Measurements from ENCODE around the gene RNU6-1. TPM values are rescaled to one million over a fixed set of nuclear protein-coding genes. Genes with fewer than 3 reads are reported as not detected.

RNU6-1 gene
- total and polyA plus RNA-seq, 2 experiments from 2014 or later: not detected

DNA sequence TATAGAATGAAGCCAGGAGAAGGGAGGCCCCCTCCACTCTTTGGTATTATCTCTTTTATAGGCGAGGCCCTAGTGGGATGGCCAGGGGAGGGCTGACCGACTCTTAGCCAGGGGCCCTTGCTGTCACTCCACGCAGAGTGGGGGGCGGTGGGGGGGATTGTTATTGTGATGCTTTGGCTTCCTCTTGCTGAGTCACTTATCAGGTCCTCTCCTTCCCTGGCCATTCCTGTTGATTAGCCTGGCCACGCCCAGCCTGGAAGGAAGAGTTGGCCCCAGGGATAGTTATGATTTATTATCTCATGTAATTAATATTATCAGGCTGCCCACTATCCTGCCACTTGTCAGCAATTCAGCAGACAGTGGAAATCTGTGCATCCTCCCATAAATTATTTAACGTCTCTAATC lies 40.0 kb downstream of the RNU6-1 start (continued):
- no peak for TF ChIP-seq NANOG (IDR thresholded peaks at IDR 0.05; ENCODE audit: borderline replicate concordance)
- TF ChIP-seq, protein P1, sequence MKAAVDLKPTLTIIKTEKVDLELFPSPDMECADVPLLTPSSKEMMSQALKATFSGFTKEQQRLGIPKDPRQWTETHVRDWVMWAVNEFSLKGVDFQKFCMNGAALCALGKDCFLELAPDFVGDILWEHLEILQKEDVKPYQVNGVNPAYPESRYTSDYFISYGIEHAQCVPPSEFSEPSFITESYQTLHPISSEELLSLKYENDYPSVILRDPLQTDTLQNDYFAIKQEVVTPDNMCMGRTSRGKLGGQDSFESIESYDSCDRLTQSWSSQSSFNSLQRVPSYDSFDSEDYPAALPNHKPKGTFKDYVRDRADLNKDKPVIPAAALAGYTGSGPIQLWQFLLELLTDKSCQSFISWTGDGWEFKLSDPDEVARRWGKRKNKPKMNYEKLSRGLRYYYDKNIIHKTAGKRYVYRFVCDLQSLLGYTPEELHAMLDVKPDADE (IDR thresholded peaks at IDR 0.05): no peak
- no peak for TF ChIP-seq EZH2 (IDR thresholded peaks at IDR 0.05; ENCODE audit: low read depth, unreplicated experiment)
- no peak for TF ChIP-seq POLR2AphosphoS5 (IDR thresholded peaks at IDR 0.05; ENCODE audit: low read depth)
- TF ChIP-seq CTCF (conservative IDR thresholded peaks at IDR 0.05; ENCODE audit: low read depth in 2 of 2): no peak
- TF ChIP-seq ZNF331 (CRISPR knock-in tag; IDR thresholded peaks at IDR 0.05; ENCODE audit: low read depth): no peak
- no peak for TF ChIP-seq ZNF114 (CRISPR knock-in tag; IDR thresholded peaks at IDR 0.05)

GRCh38 chr15:67796196-67797127 lies 43.4 kb downstream of the RNU6-1 start:
- H3K27ac Mint-ChIP-seq: no peak overlapping the region
- H3K9me2 ChIP-seq (ENCODE audit: insufficient read depth): 0 out of 2 replicates have a peak, but pooled peaks cover 2% of the 10 kb centered on the region
- H4K20me1 ChIP-seq (replicated peaks; ENCODE audit: insufficient read depth): no peaks in the 10 kb centered on the region; the same call in 1 of the 2 replicates
- H3K4me3 Mint-ChIP-seq: no peak overlapping the region
- H3K27ac ChIP-seq (ENCODE audit: low read depth): 0 out of 2 replicates have a peak overlapping the region, but pooled peaks have one; percentile 8
- peaks cover 27% of the 10 kb centered on the region for H3K4me1 Mint-ChIP-seq
- H3K79me2 ChIP-seq (replicated peaks; ENCODE audit: insufficient read depth): no peaks in the 10 kb centered on the region
- no peaks in the 10 kb centered on the region for H3F3A ChIP-seq (replicated peaks; ENCODE audit: low read depth)
- H3K4me2 ChIP-seq: no peak overlapping the region
- peaks cover 7% of the 10 kb centered on the region; the same call in 2 of the 3 replicates for H3K9me3 Mint-ChIP-seq
- DNase-seq (ENCODE audit: low spot score): no peak
- no peak overlapping the region for H2AFZ ChIP-seq
- no peak for ATAC-seq
- peaks cover 19% of the 10 kb centered on the region for H3K4me1 ChIP-seq (ENCODE audit: insufficient read depth)
- peaks cover 9% of the 10 kb centered on the region; the same call in 1 of the 3 replicates for H3K36me3 Mint-ChIP-seq (ENCODE audit: low read depth)
- H3K4me3 ChIP-seq: no peak overlapping the region
- H3K36me3 ChIP-seq (ENCODE audit: insufficient read depth): no peaks in the 10 kb centered on the region
- H3K27me3 Mint-ChIP-seq (ENCODE audit: insufficient read depth, low read depth, poor library complexity): peaks cover 6% of the 10 kb centered on the region
- H3K27me3 ChIP-seq (ENCODE audit: insufficient read depth): no peaks in the 10 kb centered on the region
- TF ChIP-seq EZH2 (IDR thresholded peaks at IDR 0.05; ENCODE audit: low read depth, unreplicated experiment) (no peak), POLR2AphosphoS5 (IDR thresholded peaks at IDR 0.05; ENCODE audit: low read depth) (no peak), ZNF114 (CRISPR knock-in tag; IDR thresholded peaks at IDR 0.05) (no peak), ZNF331 (CRISPR knock-in tag; IDR thresholded peaks at IDR 0.05; ENCODE audit: low read depth) (no peak)
- TF ChIP-seq, protein P1 (IDR thresholded peaks at IDR 0.05): no peak
- TF ChIP-seq, protein P2, sequence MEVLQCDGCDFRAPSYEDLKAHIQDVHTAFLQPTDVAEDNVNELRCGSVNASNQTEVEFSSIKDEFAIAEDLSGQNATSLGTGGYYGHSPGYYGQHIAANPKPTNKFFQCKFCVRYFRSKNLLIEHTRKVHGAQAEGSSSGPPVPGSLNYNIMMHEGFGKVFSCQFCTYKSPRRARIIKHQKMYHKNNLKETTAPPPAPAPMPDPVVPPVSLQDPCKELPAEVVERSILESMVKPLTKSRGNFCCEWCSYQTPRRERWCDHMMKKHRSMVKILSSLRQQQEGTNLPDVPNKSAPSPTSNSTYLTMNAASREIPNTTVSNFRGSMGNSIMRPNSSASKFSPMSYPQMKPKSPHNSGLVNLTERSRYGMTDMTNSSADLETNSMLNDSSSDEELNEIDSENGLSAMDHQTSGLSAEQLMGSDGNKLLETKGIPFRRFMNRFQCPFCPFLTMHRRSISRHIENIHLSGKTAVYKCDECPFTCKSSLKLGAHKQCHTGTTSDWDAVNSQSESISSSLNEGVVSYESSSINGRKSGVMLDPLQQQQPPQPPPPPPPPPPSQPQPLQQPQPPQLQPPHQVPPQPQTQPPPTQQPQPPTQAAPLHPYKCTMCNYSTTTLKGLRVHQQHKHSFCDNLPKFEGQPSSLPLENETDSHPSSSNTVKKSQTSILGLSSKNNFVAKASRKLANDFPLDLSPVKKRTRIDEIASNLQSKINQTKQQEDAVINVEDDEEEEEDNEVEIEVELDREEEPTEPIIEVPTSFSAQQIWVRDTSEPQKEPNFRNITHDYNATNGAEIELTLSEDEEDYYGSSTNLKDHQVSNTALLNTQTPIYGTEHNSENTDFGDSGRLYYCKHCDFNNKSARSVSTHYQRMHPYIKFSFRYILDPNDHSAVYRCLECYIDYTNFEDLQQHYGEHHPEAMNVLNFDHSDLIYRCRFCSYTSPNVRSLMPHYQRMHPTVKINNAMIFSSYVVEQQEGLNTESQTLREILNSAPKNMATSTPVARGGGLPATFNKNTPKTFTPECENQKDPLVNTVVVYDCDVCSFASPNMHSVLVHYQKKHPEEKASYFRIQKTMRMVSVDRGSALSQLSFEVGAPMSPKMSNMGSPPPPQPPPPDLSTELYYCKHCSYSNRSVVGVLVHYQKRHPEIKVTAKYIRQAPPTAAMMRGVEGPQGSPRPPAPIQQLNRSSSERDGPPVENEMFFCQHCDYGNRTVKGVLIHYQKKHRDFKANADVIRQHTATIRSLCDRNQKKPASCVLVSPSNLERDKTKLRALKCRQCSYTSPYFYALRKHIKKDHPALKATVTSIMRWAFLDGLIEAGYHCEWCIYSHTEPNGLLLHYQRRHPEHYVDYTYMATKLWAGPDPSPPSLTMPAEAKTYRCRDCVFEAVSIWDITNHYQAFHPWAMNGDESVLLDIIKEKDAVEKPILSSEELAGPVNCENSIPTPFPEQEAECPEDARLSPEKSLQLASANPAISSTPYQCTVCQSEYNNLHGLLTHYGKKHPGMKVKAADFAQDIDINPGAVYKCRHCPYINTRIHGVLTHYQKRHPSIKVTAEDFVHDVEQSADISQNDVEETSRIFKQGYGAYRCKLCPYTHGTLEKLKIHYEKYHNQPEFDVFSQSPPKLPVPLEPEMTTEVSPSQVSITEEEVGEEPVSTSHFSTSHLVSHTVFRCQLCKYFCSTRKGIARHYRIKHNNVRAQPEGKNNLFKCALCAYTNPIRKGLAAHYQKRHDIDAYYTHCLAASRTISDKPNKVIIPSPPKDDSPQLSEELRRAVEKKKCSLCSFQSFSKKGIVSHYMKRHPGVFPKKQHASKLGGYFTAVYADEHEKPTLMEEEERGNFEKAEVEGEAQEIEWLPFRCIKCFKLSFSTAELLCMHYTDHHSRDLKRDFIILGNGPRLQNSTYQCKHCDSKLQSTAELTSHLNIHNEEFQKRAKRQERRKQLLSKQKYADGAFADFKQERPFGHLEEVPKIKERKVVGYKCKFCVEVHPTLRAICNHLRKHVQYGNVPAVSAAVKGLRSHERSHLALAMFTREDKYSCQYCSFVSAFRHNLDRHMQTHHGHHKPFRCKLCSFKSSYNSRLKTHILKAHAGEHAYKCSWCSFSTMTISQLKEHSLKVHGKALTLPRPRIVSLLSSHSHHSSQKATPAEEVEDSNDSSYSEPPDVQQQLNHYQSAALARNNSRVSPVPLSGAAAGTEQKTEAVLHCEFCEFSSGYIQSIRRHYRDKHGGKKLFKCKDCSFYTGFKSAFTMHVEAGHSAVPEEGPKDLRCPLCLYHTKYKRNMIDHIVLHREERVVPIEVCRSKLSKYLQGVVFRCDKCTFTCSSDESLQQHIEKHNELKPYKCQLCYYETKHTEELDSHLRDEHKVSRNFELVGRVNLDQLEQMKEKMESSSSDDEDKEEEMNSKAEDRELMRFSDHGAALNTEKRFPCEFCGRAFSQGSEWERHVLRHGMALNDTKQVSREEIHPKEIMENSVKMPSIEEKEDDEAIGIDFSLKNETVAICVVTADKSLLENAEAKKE (CRISPR knock-in tag; IDR thresholded peaks at IDR 0.05): no peak

All from GM23338 (cell line).